Neural crest cell (in vitro differentiated cells): Measurements from ENCODE around the gene SLC30A3. TPM values are rescaled to one million over a fixed set of nuclear protein-coding genes. Genes with fewer than 3 reads are reported as not detected.

Source experiments
- DNase-seq: peaks from one replicate; pipeline ENCODE4 v3.0.0; 2021; ENCODE audit warnings: low read depth, mixed read lengths, low spot score
- H3K27ac Mint-ChIP-seq: one replicate; pipeline ENCODE4 v1.8.0; 2021; ENCODE audit warnings: mild to moderate bottlenecking, mixed read lengths; ENCODE audit not compliant: unreplicated experiment
- H3K27me3 Mint-ChIP-seq: 2 replicates; pipeline ENCODE4 v1.8.0; 2021; ENCODE audit warnings: low read depth, mild to moderate bottlenecking, mixed read lengths
- H3K36me3 Mint-ChIP-seq: 2 replicates; pipeline ENCODE4 v1.8.0; 2021; ENCODE audit warnings: low read depth, mild to moderate bottlenecking, mixed read lengths
- H3K4me1 Mint-ChIP-seq: 2 replicates; pipeline ENCODE4 v1.8.0; 2021; ENCODE audit warnings: mixed read lengths
- H3K4me3 Mint-ChIP-seq: one replicate; pipeline ENCODE4 v1.8.0; 2021; ENCODE audit warnings: mild to moderate bottlenecking, mixed read lengths
- H3K9me3 Mint-ChIP-seq: 2 replicates; pipeline ENCODE4 v1.8.0; 2021; ENCODE audit warnings: mixed read lengths
- total RNA-seq: library from RNA; stranded (reverse); gene quantifications from 2 replicates; pipeline ENCODE4 v1.2.1, GENCODE V29; 2021
- TF ChIP-seq, protein P1 (sequence below): fragments of 200-600 bp; sonication (generic); conservative IDR thresholded peaks from 2 replicates; pipeline ENCODE4 v1.5.0; 2021; ENCODE audit warnings: antibody characterized with exemption, mild to moderate bottlenecking

The SLC30A3 gene
- total RNA-seq, 1 donor from 2014 or later: 0.93 TPM

DNA sequence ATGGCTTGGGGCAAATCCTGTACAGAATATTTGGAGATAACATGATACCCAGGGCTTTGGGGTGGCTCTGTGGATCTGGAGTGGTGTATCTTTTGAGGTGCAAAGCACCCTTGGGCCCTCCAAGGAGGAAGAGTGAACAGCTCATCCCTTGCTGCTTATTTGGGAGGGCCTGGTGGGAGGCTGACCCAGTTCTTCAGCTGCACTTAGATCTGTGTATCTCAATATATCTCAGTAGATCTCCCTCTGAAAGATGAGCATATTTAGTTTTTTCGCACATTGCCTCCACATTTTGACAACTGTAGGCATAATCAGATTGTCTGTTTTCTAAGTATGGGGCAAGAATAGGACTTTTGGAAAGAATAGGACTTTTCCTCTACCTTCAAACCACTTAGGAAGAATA lies 22.1 kb upstream of the SLC30A3 start:
- H3K9me3 Mint-ChIP-seq: no peaks in the 10 kb centered on the region
- TF ChIP-seq, protein P1, sequence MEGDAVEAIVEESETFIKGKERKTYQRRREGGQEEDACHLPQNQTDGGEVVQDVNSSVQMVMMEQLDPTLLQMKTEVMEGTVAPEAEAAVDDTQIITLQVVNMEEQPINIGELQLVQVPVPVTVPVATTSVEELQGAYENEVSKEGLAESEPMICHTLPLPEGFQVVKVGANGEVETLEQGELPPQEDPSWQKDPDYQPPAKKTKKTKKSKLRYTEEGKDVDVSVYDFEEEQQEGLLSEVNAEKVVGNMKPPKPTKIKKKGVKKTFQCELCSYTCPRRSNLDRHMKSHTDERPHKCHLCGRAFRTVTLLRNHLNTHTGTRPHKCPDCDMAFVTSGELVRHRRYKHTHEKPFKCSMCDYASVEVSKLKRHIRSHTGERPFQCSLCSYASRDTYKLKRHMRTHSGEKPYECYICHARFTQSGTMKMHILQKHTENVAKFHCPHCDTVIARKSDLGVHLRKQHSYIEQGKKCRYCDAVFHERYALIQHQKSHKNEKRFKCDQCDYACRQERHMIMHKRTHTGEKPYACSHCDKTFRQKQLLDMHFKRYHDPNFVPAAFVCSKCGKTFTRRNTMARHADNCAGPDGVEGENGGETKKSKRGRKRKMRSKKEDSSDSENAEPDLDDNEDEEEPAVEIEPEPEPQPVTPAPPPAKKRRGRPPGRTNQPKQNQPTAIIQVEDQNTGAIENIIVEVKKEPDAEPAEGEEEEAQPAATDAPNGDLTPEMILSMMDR: no peak
- no peak for DNase-seq
- no peaks in the 10 kb centered on the region for H3K4me1 Mint-ChIP-seq
- H3K27ac Mint-ChIP-seq: no peak overlapping the region
- peaks cover 83% of the 10 kb centered on the region for H3K27me3 Mint-ChIP-seq
- H3K36me3 Mint-ChIP-seq: no peaks in the 10 kb centered on the region
- H3K4me3 Mint-ChIP-seq: no peak overlapping the region

DNA sequence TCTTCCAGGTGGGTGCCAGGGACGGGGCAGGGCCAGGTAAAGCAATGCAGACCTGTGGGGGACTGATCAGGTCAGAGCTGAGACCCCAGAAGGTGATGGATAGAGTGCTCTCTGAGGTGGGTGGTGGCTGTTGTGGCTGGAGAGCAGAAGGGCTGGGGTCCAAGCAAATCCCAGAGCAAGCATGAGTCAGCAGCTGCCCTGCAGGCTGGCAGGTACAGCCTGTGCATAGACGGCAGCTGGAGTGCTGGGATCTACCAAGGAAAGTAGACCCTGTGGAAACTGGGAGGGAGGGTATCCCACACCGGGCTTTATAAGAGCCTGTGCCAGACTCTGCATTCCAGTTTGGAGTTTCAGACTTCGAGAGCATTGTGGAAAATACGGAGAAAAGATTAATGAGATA lies 20.0 kb upstream of the SLC30A3 start:
- H3K27me3 Mint-ChIP-seq: peaks cover 76% of the 10 kb centered on the region
- DNase-seq: no peak
- H3K4me3 Mint-ChIP-seq: no peak overlapping the region
- no peaks in the 10 kb centered on the region for H3K36me3 Mint-ChIP-seq
- H3K27ac Mint-ChIP-seq: no peak overlapping the region
- TF ChIP-seq, protein P1: no peak
- H3K4me1 Mint-ChIP-seq: no peaks in the 10 kb centered on the region
- no peaks in the 10 kb centered on the region for H3K9me3 Mint-ChIP-seq

GRCh38 chr2:27281855-27282559 lies 19.2 kb upstream of the SLC30A3 start, which contains the start of gene TRIM54:
TRIM54 (plus strand) TSS chr2:27282429; CDS start chr2:27282732, 303 bp downstream.
- Mint-ChIP-seq H3K4me1 (no peaks in the 10 kb centered on the region), H3K27me3 (peaks cover 75% of the 10 kb centered on the region), H3K36me3 (no peaks in the 10 kb centered on the region), H3K4me3 (no peak within 1 kb of the TSS), H3K9me3 (no peaks in the 10 kb centered on the region), H3K27ac (no peak within 1 kb of the TSS)
- TF ChIP-seq, protein P1: no peak
- no peak for DNase-seq

GRCh38 chr2:27281442-27281841 lies 18.6 kb upstream of the SLC30A3 start:
- Mint-ChIP-seq H3K9me3 (no peaks in the 10 kb centered on the region), H3K4me1 (no peaks in the 10 kb centered on the region), H3K36me3 (no peaks in the 10 kb centered on the region), H3K27ac (no peak overlapping the region), H3K27me3 (peaks cover 73% of the 10 kb centered on the region), H3K4me3 (no peak overlapping the region)
- TF ChIP-seq, protein P1: no peak
- DNase-seq: no peak

GRCh38 chr2:27280826-27281225 lies 18.0 kb upstream of the SLC30A3 start:
- Mint-ChIP-seq H3K27me3 (peaks cover 72% of the 10 kb centered on the region), H3K4me3 (no peak overlapping the region), H3K36me3 (no peaks in the 10 kb centered on the region), H3K9me3 (no peaks in the 10 kb centered on the region), H3K27ac (no peak overlapping the region), H3K4me1 (no peaks in the 10 kb centered on the region)
- TF ChIP-seq, protein P1: no peak
- no peak for DNase-seq
